GM12878 (cell line): ENCODE data around the gene ACTL8. TPM values are rescaled to one million over a fixed set of nuclear protein-coding genes. Genes with fewer than 3 reads are reported as not detected.

ENCODE experiments used
- ATAC-seq: fragments of 200-7000 bp; cut with Tn5 transposase; 3 replicates; pipeline ENCODE4 v1.9.1; 2020; ENCODE audit warnings: mild to moderate bottlenecking, moderate library complexity
- BruUV-seq: library from RNA; stranded (reverse); fragments of 400-500 nt; replicated peaks from 2 replicates; lab custom pipeline; 2021; lab: Mats Ljungman, UMichigan
- CTCF ChIA-PET: fragments of 300-600 bp; sonication (Branson Sonifier 250); formaldehyde crosslinking; extraction: SDS; loops from one replicate; lab custom pipeline; 2021; ENCODE audit warnings: inconsistent platforms; lab: Yijun Ruan, JAX
- POLR2A ChIA-PET: fragments of 350-600 bp; formaldehyde crosslinking; extraction: SDS; loops from one replicate; lab custom pipeline; 2021; ENCODE audit warnings: inconsistent platforms; lab: Charles Lee
- RAD21 ChIA-PET: fragments of 300-600 bp; sonication (Branson Sonifier 250); formaldehyde crosslinking; loops from one replicate; lab custom pipeline; 2023; ENCODE audit warnings: antibody characterized with exemption; ENCODE audit not compliant: unreplicated experiment; lab: Charles Lee
- SMC1A ChIA-PET: fragments of 300-600 bp; sonication (Branson Sonifier 250); formaldehyde crosslinking; loops from one replicate; lab custom pipeline; 2023; ENCODE audit not compliant: unreplicated experiment, uncharacterized antibody; lab: Charles Lee
- DNase-seq: peaks from one replicate; pipeline ENCODE4 v3.0.0-alpha.2; 2011; ENCODE audit warnings: low read depth, low spot score
- FAIRE-seq: peaks from 3 replicates; lab custom pipeline; 2011; peaks lifted over from hg19 to GRCh38; lab: Jason Lieb, UNC
- H2AFZ ChIP-seq: 2 replicates; pipeline ENCODE4 v1.6.0; 2011; ENCODE audit warnings: low read depth, low read length, control low read depth; ENCODE audit not compliant: control insufficient read depth
- H3K27ac ChIP-seq: 2 replicates; pipeline ENCODE4 v1.5.1; 2011; ENCODE audit warnings: control low read depth; ENCODE audit not compliant: control insufficient read depth, insufficient read depth
- H3K27me3 ChIP-seq, 2 experiments: replicated peaks in 1 of 2; 2 replicates each; pipeline versions ENCODE4 v1.6.0 to v1.6.1; 2011; ENCODE audit warnings: low read length in 1 of 2; ENCODE audit not compliant: control insufficient read depth in 2 of 2, insufficient read depth in 2 of 2
- H3K36me3 ChIP-seq, 2 experiments: 2 replicates each; pipeline ENCODE4 v1.5.1; 2011; ENCODE audit warnings: low read length in 1 of 2; ENCODE audit not compliant: control insufficient read depth in 2 of 2, insufficient read depth in 2 of 2
- H3K4me1 ChIP-seq: 2 replicates; pipeline ENCODE4 v1.6.1; 2011; ENCODE audit warnings: mild to moderate bottlenecking, low read length, moderate library complexity, mixed read lengths; ENCODE audit not compliant: control insufficient read depth, insufficient read depth
- H3K4me2 ChIP-seq: 2 replicates; pipeline ENCODE4 v1.6.0; 2011; ENCODE audit warnings: control low read depth; ENCODE audit not compliant: control insufficient read depth, insufficient read depth
- H3K4me3 ChIP-seq: fragments of 200-600 bp; sonication (generic); 2 replicates; pipeline ENCODE4 v1.5.1; 2016
- H3K79me2 ChIP-seq: 2 replicates; pipeline ENCODE4 v1.6.0; 2011; ENCODE audit warnings: low read length; ENCODE audit not compliant: control insufficient read depth, insufficient read depth
- H3K9ac ChIP-seq: 2 replicates; pipeline ENCODE4 v1.8.0; 2011; ENCODE audit warnings: low read length, control low read depth, mixed read lengths; ENCODE audit not compliant: control insufficient read depth, insufficient read depth
- H3K9me3 ChIP-seq: replicated peaks from 3 replicates; pipeline ENCODE4 v1.5.1; 2011; ENCODE audit warnings: mild to moderate bottlenecking, low read length; ENCODE audit not compliant: control insufficient read depth, insufficient read depth
- H4K20me1 ChIP-seq: 2 replicates; pipeline ENCODE4 v1.6.0; 2011; ENCODE audit not compliant: control insufficient read depth, insufficient read depth
- CTCF ChIP-seq, 3 experiments: IDR thresholded peaks in 2 of 3; conservative IDR thresholded peaks in 1 of 3; 2 replicates each; pipeline ENCODE4 v1.5.1; 2011; ENCODE audit warnings: low read depth in 3 of 3, low read length in 3 of 3, mild to moderate bottlenecking in 3 of 3, control low read depth in 2 of 3, moderate library complexity in 2 of 3, inconsistent platforms in 1 of 3, mixed read lengths in 1 of 3; ENCODE audit not compliant: control insufficient read depth in 2 of 3, insufficient read depth in 1 of 3; ENCODE audit errors: extremely low read depth in 1 of 3
- HCFC1 ChIP-seq: fragments of 150-350 bp; IDR thresholded peaks from 2 replicates; pipeline ENCODE4 v1.6.1; 2014; ENCODE audit warnings: low read length
- MEF2B ChIP-seq: fragments of 450-650 bp; IDR thresholded peaks from 2 replicates; pipeline ENCODE4 v1.6.1; 2018; ENCODE audit warnings: mild to moderate bottlenecking, moderate library complexity; ENCODE audit not compliant: partially characterized antibody, poor library complexity, severe bottlenecking
- MYB ChIP-seq: fragments of 150-350 bp; IDR thresholded peaks from 2 replicates; pipeline ENCODE4 v1.6.1; 2014; ENCODE audit warnings: mild to moderate bottlenecking, low read depth, low read length, borderline replicate concordance
- NFYA ChIP-seq: IDR thresholded peaks from 2 replicates; pipeline ENCODE4 v1.6.1; 2011; ENCODE audit warnings: low read depth, mild to moderate bottlenecking, low read length, improper control_type of control experiment, borderline replicate concordance
- PBX3 ChIP-seq: IDR thresholded peaks from 2 replicates; pipeline ENCODE4 v1.6.1; 2011; ENCODE audit warnings: mild to moderate bottlenecking, low read depth, low read length, moderate library complexity; ENCODE audit not compliant: insufficient replicate concordance
- SREBF1 ChIP-seq: IDR thresholded peaks from 2 replicates; pipeline ENCODE4 v1.6.1; 2012; ENCODE audit warnings: mild to moderate bottlenecking, low read length
- WRNIP1 ChIP-seq: IDR thresholded peaks from 2 replicates; pipeline ENCODE4 v1.6.1; 2011; ENCODE audit warnings: low read depth, low read length, improper control_type of control experiment, borderline replicate concordance
- ZBTB11 ChIP-seq: fragments of 450-650 bp; formaldehyde crosslinking; IDR thresholded peaks from 2 replicates; pipeline ENCODE4 v1.5.0; 2022; ENCODE audit warnings: mild to moderate bottlenecking, missing genetic modification characterization
- WGBS: methylation state at CpG from one replicate; pipeline ENCODE4 v1.1.6; 2016; ENCODE audit warnings: low lambda C conversion rate; ENCODE audit not compliant: insufficient replicate concordance, insufficient coverage; ENCODE audit errors: missing lambda C conversion rate; 5-methylcytosine and 5-hydroxymethylcytosine counted together
- in situ Hi-C: fragments of 300-500 bp; cut with MboI; formaldehyde crosslinking; loops from 9 replicates; pipeline ENCODE4 v1.14.3; 2018; ENCODE audit warnings: mixed read lengths
- intact Hi-C: fragments of 100-400 bp; cut with micrococcal nuclease; formaldehyde crosslinking; loops from one replicate; pipeline ENCODE4 v1.14.2; 2022; ENCODE audit not compliant: unreplicated experiment
- polyA plus RNA-seq, 11 experiments: library from polyadenylated mRNA; depleted of rRNA in 4 of 11; unstranded in 6 of 11; stranded (reverse) in 5 of 11; fragments of >200 nt; fragmentation: Nextera tagmentation in 4 of 11; fragmentation: Illumina TruSeq in 1 of 11; extraction: Ambion mirVana in 4 of 11; extraction: Trizol in 1 of 11; gene quantifications; 1 replicate in 1 of 11; 2 replicates in 10 of 11; pipeline versions ENCODE4 v1.2.1 to v1.2.3, GENCODE V29; 2011 to 2016; ENCODE audit warnings: inconsistent platforms in 2 of 11, missing spikeins in 2 of 11, low read depth in 1 of 11
- total RNA-seq, 4 experiments: library from RNA; depleted of rRNA in 3 of 4; stranded (reverse); fragments of >200 nt in 3 of 4; fragmentation: Illumina TruSeq in 1 of 4; extraction: Trizol in 1 of 4; gene quantifications; 2 replicates each; pipeline versions ENCODE4 v1.2.1 to v1.2.3, GENCODE V29; 2013 to 2021
- TF ChIP-seq, protein P1 (sequence below): fragments of 450-650 bp; IDR thresholded peaks from 2 replicates; pipeline ENCODE4 v1.6.1; 2016; ENCODE audit warnings: mild to moderate bottlenecking, moderate library complexity, borderline replicate concordance
- TF ChIP-seq, protein P2 (sequence below): IDR thresholded peaks from 2 replicates; pipeline ENCODE4 v1.6.1; 2012; ENCODE audit warnings: low read depth, low read length, improper control_type of control experiment

The ACTL8 gene
- total and polyA plus RNA-seq, 10 of the 15 experiments (the other 5 are each of a cell fraction or from before 2014, with no cell fraction given) = 0.05 to 0.27 TPM; not detected in 8

DNA sequence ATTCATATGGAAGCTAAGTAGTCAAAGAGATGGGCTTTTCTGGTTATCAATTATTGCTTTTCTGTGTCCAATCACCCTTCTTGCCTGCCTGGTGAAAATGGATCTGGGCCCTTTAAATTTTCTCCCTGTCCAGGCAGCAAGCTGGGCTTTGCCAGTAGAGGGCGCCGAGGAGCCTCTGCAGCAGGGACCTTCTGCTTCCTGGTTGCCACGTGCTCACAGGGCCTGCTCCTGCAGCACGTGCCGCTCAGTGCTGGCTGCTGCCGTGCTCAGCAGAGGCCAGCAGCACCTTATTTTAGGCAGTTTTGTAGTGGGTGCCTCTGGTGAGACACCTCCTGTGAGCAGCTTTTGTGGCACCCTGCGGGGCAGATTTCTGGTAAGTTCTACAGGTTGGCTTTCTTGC is 4.0 kb downstream of the ACTL8 start:
- FAIRE-seq (no peak), ATAC-seq (peak; percentile 46; the same call in 2 of the 3 replicates), DNase-seq (no peak)
- no peaks in the 10 kb centered on the region for H3K4me1 ChIP-seq
- H3K27ac ChIP-seq = no peak overlapping the region
- in situ Hi-C loops (no loop called here), intact Hi-C loops (no loop called here)
- no peaks in the 10 kb centered on the region; a peak in 1 of 4 replicates for H3K27me3 ChIP-seq
- H3K79me2 ChIP-seq = no peaks in the 10 kb centered on the region
- H2AFZ ChIP-seq = no peak overlapping the region
- H3K9ac ChIP-seq = no peak overlapping the region
- 49% methylated on average over 7 of the region's 7 CpGs for WGBS
- CTCF ChIA-PET = no interaction called here
- H3K4me2 ChIP-seq = no peak overlapping the region
- no TSS peak for BruUV-seq
- no peak overlapping the region for H3K4me3 ChIP-seq
- H3K36me3 ChIP-seq = no peaks in the 10 kb centered on the region
- SMC1A ChIA-PET = interaction anchor here (1.7 kb wide), 1 partner anchor 14 kb away, joined by 5 read pairs; no protein-coding TSS in a partner anchor
- H4K20me1 ChIP-seq = no peaks in the 10 kb centered on the region
- H3K9me3 ChIP-seq = peaks cover 7% of the 10 kb centered on the region; the same call in 2 of the 3 replicates
- RAD21 ChIA-PET = no interaction called here
- POLR2A ChIA-PET = no interaction called here
- TF ChIP-seq PBX3 = no peak
- no peak for TF ChIP-seq SREBF1
- TF ChIP-seq WRNIP1 = no peak
- TF ChIP-seq NFYA = no peak
- TF ChIP-seq, protein P1, sequence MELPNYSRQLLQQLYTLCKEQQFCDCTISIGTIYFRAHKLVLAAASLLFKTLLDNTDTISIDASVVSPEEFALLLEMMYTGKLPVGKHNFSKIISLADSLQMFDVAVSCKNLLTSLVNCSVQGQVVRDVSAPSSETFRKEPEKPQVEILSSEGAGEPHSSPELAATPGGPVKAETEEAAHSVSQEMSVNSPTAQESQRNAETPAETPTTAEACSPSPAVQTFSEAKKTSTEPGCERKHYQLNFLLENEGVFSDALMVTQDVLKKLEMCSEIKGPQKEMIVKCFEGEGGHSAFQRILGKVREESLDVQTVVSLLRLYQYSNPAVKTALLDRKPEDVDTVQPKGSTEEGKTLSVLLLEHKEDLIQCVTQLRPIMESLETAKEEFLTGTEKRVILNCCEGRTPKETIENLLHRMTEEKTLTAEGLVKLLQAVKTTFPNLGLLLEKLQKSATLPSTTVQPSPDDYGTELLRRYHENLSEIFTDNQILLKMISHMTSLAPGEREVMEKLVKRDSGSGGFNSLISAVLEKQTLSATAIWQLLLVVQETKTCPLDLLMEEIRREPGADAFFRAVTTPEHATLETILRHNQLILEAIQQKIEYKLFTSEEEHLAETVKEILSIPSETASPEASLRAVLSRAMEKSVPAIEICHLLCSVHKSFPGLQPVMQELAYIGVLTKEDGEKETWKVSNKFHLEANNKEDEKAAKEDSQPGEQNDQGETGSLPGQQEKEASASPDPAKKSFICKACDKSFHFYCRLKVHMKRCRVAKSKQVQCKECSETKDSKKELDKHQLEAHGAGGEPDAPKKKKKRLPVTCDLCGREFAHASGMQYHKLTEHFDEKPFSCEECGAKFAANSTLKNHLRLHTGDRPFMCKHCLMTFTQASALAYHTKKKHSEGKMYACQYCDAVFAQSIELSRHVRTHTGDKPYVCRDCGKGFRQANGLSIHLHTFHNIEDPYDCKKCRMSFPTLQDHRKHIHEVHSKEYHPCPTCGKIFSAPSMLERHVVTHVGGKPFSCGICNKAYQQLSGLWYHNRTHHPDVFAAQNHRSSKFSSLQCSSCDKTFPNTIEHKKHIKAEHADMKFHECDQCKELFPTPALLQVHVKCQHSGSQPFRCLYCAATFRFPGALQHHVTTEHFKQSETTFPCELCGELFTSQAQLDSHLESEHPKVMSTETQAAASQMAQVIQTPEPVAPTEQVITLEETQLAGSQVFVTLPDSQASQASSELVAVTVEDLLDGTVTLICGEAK = no peak
- TF ChIP-seq HCFC1 = no peak
- TF ChIP-seq CTCF (IDR thresholded peaks at IDR 0.05 in 2 of 3, conservative IDR thresholded peaks at IDR 0.05 in 1 of 3; ENCODE audit: control insufficient read depth in 2 of 3, extremely low read depth in 1 of 3, insufficient read depth in 1 of 3, low read depth in 3 of 3, low read length in 3 of 3) = peak in 2 of 3 experiments; percentile 29 to 32; a peak in 2 of 6 replicates
- TF ChIP-seq MEF2B = no peak
- no peak for TF ChIP-seq MYB
- TF ChIP-seq ZBTB11 (CRISPR knock-in tag) = no peak
- TF ChIP-seq, protein P2, sequence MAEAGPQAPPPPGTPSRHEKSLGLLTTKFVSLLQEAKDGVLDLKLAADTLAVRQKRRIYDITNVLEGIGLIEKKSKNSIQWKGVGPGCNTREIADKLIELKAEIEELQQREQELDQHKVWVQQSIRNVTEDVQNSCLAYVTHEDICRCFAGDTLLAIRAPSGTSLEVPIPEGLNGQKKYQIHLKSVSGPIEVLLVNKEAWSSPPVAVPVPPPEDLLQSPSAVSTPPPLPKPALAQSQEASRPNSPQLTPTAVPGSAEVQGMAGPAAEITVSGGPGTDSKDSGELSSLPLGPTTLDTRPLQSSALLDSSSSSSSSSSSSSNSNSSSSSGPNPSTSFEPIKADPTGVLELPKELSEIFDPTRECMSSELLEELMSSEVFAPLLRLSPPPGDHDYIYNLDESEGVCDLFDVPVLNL = no peak
